ENCODE results near the gene ERI3. TPM values are rescaled to one million over a fixed set of nuclear protein-coding genes. Genes with fewer than 3 reads are reported as not detected.

The ERI3 gene
- total RNA-seq, 1 experiment from 2014 or later = 83.4 TPM

GRCh38 chr1:44310006-44310405, 45.1 kb downstream of the ERI3 start:
- no peak for TF ChIP-seq CTCF (IDR thresholded peaks at IDR 0.05; ENCODE audit: unreplicated experiment)
- intact Hi-C loops (cut with micrococcal nuclease) = no loop called here
- H3K27me3 Mint-ChIP-seq (ENCODE audit: insufficient read depth, unreplicated experiment) = no peaks in the 10 kb centered on the region
- no peaks in the 10 kb centered on the region for H3K9me3 Mint-ChIP-seq (ENCODE audit: unreplicated experiment)
- H3K4me3 Mint-ChIP-seq (ENCODE audit: unreplicated experiment) = no peak overlapping the region
- BruUV-seq (replicated peaks) = no TSS peak
- POLR2A ChIA-PET = interaction anchor here (0.7 kb wide), 1 partner anchor 61 kb away, joined by 3 read pairs; no protein-coding TSS in a partner anchor
- DNase-seq (ENCODE audit: unreplicated experiment) = no peak
- H3K4me1 Mint-ChIP-seq (ENCODE audit: insufficient read depth, unreplicated experiment) = no peaks in the 10 kb centered on the region
- CTCF ChIA-PET = interaction anchor here (0.6 to 1.2 kb wide), 2 partner anchors 54 to 284 kb away, joined by 3 to 4 read pairs; no protein-coding TSS in a partner anchor
- peak overlapping the region; percentile 61 for H3K27ac Mint-ChIP-seq (ENCODE audit: low read depth, unreplicated experiment)
- peaks cover 59% of the 10 kb centered on the region for H3K36me3 Mint-ChIP-seq (ENCODE audit: insufficient read depth, unreplicated experiment)

GRCh38 chr1:44305962-44306422, 49.1 kb downstream of the ERI3 start:
- POLR2A ChIA-PET = interaction anchor here (1.1 kb wide), 1 partner anchor 10 kb away, joined by 3 read pairs; no protein-coding TSS in a partner anchor
- H3K36me3 Mint-ChIP-seq (ENCODE audit: insufficient read depth, unreplicated experiment) = peaks cover 71% of the 10 kb centered on the region
- no peak overlapping the region for H3K4me3 Mint-ChIP-seq (ENCODE audit: unreplicated experiment)
- no peak overlapping the region for H3K27ac Mint-ChIP-seq (ENCODE audit: low read depth, unreplicated experiment)
- no peaks in the 10 kb centered on the region for H3K27me3 Mint-ChIP-seq (ENCODE audit: insufficient read depth, unreplicated experiment)
- intact Hi-C loops (cut with micrococcal nuclease) = no loop called here
- TF ChIP-seq CTCF (IDR thresholded peaks at IDR 0.05; ENCODE audit: unreplicated experiment) = no peak
- DNase-seq (ENCODE audit: unreplicated experiment) = no peak
- no peaks in the 10 kb centered on the region for H3K4me1 Mint-ChIP-seq (ENCODE audit: insufficient read depth, unreplicated experiment)
- CTCF ChIA-PET = interaction anchor here (0.6 to 1.5 kb wide), 5 partner anchors 12 to 488 kb away, joined by 3 to 4 read pairs (median 3); no protein-coding TSS in a partner anchor
- no TSS peak for BruUV-seq (replicated peaks)
- H3K9me3 Mint-ChIP-seq (ENCODE audit: unreplicated experiment) = no peaks in the 10 kb centered on the region

GRCh38 chr1:44303532-44303931, 51.5 kb downstream of the ERI3 start:
- BruUV-seq (replicated peaks) = no TSS peak
- DNase-seq (ENCODE audit: unreplicated experiment) = no peak
- H3K27ac Mint-ChIP-seq (ENCODE audit: low read depth, unreplicated experiment) = no peak overlapping the region
- H3K4me1 Mint-ChIP-seq (ENCODE audit: insufficient read depth, unreplicated experiment) = no peaks in the 10 kb centered on the region
- no peak for TF ChIP-seq CTCF (IDR thresholded peaks at IDR 0.05; ENCODE audit: unreplicated experiment)
- no peaks in the 10 kb centered on the region for H3K27me3 Mint-ChIP-seq (ENCODE audit: insufficient read depth, unreplicated experiment)
- peaks cover 58% of the 10 kb centered on the region for H3K36me3 Mint-ChIP-seq (ENCODE audit: insufficient read depth, unreplicated experiment)
- POLR2A ChIA-PET = interaction anchor here (0.8 kb wide), 1 partner anchor 27 kb away, joined by 3 read pairs; no protein-coding TSS in a partner anchor
- intact Hi-C loops (cut with micrococcal nuclease) = no loop called here
- H3K4me3 Mint-ChIP-seq (ENCODE audit: unreplicated experiment) = no peak overlapping the region
- H3K9me3 Mint-ChIP-seq (ENCODE audit: unreplicated experiment) = no peaks in the 10 kb centered on the region
- CTCF ChIA-PET = no interaction called here

GRCh38 chr1:44302541-44302940, 52.5 kb downstream of the ERI3 start:
- CTCF ChIA-PET = no interaction called here
- Mint-ChIP-seq H3K9me3 (ENCODE audit: unreplicated experiment) (no peaks in the 10 kb centered on the region), H3K4me1 (ENCODE audit: insufficient read depth, unreplicated experiment) (no peaks in the 10 kb centered on the region), H3K27ac (ENCODE audit: low read depth, unreplicated experiment) (no peak overlapping the region), H3K4me3 (ENCODE audit: unreplicated experiment) (no peak overlapping the region), H3K36me3 (ENCODE audit: insufficient read depth, unreplicated experiment) (peaks cover 53% of the 10 kb centered on the region), H3K27me3 (ENCODE audit: insufficient read depth, unreplicated experiment) (no peaks in the 10 kb centered on the region)
- BruUV-seq (replicated peaks) = no TSS peak
- DNase-seq (ENCODE audit: unreplicated experiment) = no peak
- intact Hi-C loops (cut with micrococcal nuclease) = no loop called here
- no peak for TF ChIP-seq CTCF (IDR thresholded peaks at IDR 0.05; ENCODE audit: unreplicated experiment)
- POLR2A ChIA-PET = no interaction called here
